IPS-18a (cell line): ENCODE data around the gene CYP2D6.

ENCODE experiments used
- H3K27ac ChIP-seq: one replicate; pipeline ENCODE4 v1.5.1; 2013; ENCODE audit warnings: low read length
- H3K27me3 ChIP-seq: one replicate; pipeline ENCODE4 v1.6.1; 2013; ENCODE audit warnings: mild to moderate bottlenecking, low read length; ENCODE audit not compliant: control insufficient read depth, insufficient read depth
- H3K36me3 ChIP-seq: one replicate; pipeline ENCODE4 v1.6.1; 2013; ENCODE audit warnings: low read depth, low read length; ENCODE audit not compliant: control insufficient read depth
- H3K4me1 ChIP-seq: one replicate; pipeline ENCODE4 v1.6.1; 2013; ENCODE audit warnings: low read depth, low read length; ENCODE audit not compliant: control insufficient read depth
- H3K4me3 ChIP-seq: one replicate; pipeline ENCODE4 v1.5.1; 2013; ENCODE audit warnings: low read length
- H3K9ac ChIP-seq: one replicate; pipeline ENCODE4 v1.6.1; 2013; ENCODE audit warnings: mild to moderate bottlenecking, low read length, moderate library complexity
- H3K9me3 ChIP-seq: one replicate; pipeline ENCODE4 v1.6.1; 2013; ENCODE audit warnings: low read depth, low read length; ENCODE audit not compliant: control insufficient read depth

CYP2D6 gene

GRCh38 chr22:42091455-42091782 is 39.2 kb downstream of the CYP2D6 start:
- no peak overlapping the region for H3K27ac ChIP-seq
- peaks cover 10% of the 10 kb centered on the region for H3K27me3 ChIP-seq
- H3K9ac ChIP-seq: peak overlapping the region; percentile 99
- H3K9me3 ChIP-seq: no peaks in the 10 kb centered on the region
- H3K36me3 ChIP-seq: peaks cover 8% of the 10 kb centered on the region
- peak overlapping the region; percentile 99 for H3K4me3 ChIP-seq
- H3K4me1 ChIP-seq: peaks cover 4% of the 10 kb centered on the region

- H3K4me3 ChIP-seq: peak within 1 kb of the TSS; percentile 99
Observed at GRCh38 chr22:42090596-42091454, 39.8 kb downstream of the CYP2D6 start, which contains the start of gene NDUFA6. TSS of gene NDUFA6 (minus strand) at chr22:42090772. CDS start at chr22:42090744, 28 bp downstream.

GRCh38 chr22:42086051-42086450 is 44.6 kb downstream of the CYP2D6 start:
- no peaks in the 10 kb centered on the region for H3K9me3 ChIP-seq
- H3K4me1 ChIP-seq: no peaks in the 10 kb centered on the region
- no peaks in the 10 kb centered on the region for H3K27me3 ChIP-seq
- H3K27ac ChIP-seq: no peak overlapping the region
- peaks cover 31% of the 10 kb centered on the region for H3K36me3 ChIP-seq
- no peak overlapping the region for H3K4me3 ChIP-seq
- H3K9ac ChIP-seq: no peak overlapping the region

More at GRCh38 chr22:42090596-42091454, 39.8 kb downstream of the CYP2D6 start, which contains the start of gene NDUFA6:
- Histone ChIP-seq H3K36me3 (peaks cover 14% of the 10 kb centered on the region), H3K9me3 (no peaks in the 10 kb centered on the region), H3K4me1 (peaks cover 4% of the 10 kb centered on the region), H3K27me3 (peaks cover 10% of the 10 kb centered on the region), H3K9ac (peak within 1 kb of the TSS; percentile 99), H3K27ac (peak within 1 kb of the TSS; percentile 95)

- peaks cover 31% of the 10 kb centered on the region for H3K36me3 ChIP-seq
- H3K27ac ChIP-seq: no peak overlapping the region
- no peak overlapping the region for H3K9ac ChIP-seq
- H3K9me3 ChIP-seq: no peaks in the 10 kb centered on the region
- H3K4me1 ChIP-seq: no peaks in the 10 kb centered on the region
- H3K4me3 ChIP-seq: no peak overlapping the region
- H3K27me3 ChIP-seq: no peaks in the 10 kb centered on the region
Observed at GRCh38 chr22:42084874-42085273, 45.7 kb downstream of the CYP2D6 start.

GRCh38 chr22:42083119-42083518 is 47.5 kb downstream of the CYP2D6 start:
- no peaks in the 10 kb centered on the region for H3K4me1 ChIP-seq
- peaks cover 31% of the 10 kb centered on the region for H3K36me3 ChIP-seq
- no peak overlapping the region for H3K27ac ChIP-seq

GRCh38 chr22:42080287-42080686 is 50.3 kb downstream of the CYP2D6 start:
- Histone ChIP-seq H3K9ac (peak overlapping the region; percentile 85), H3K36me3 (peaks cover 11% of the 10 kb centered on the region), H3K27ac (no peak overlapping the region), H3K9me3 (no peaks in the 10 kb centered on the region), H3K27me3 (no peaks in the 10 kb centered on the region), H3K4me1 (no peaks in the 10 kb centered on the region), H3K4me3 (peak overlapping the region; percentile 72)

More at GRCh38 chr22:42083119-42083518, 47.5 kb downstream of the CYP2D6 start:
- Histone ChIP-seq H3K4me3 (no peak overlapping the region), H3K9ac (no peak overlapping the region), H3K27me3 (no peaks in the 10 kb centered on the region), H3K9me3 (no peaks in the 10 kb centered on the region)

GRCh38 chr22:42079319-42080251 is 51.0 kb downstream of the CYP2D6 start, which contains the start of gene SMDT1:
TSS of gene SMDT1 (plus strand) at chr22:42079700. CDS start at chr22:42079769, 69 bp downstream.
- Histone ChIP-seq H3K27me3 (no peaks in the 10 kb centered on the region), H3K4me3 (peak within 1 kb of the TSS; percentile 72), H3K9me3 (no peaks in the 10 kb centered on the region), H3K4me1 (no peaks in the 10 kb centered on the region), H3K9ac (peak within 1 kb of the TSS; percentile 85), H3K36me3 (peaks cover 5% of the 10 kb centered on the region), H3K27ac (peak within 1 kb of the TSS; percentile 70)

GRCh38 chr22:42078469-42079318 is 51.9 kb downstream of the CYP2D6 start:
- H3K27ac ChIP-seq: peak overlapping the region; percentile 1
- H3K9ac ChIP-seq: peak overlapping the region; percentile 85
- no peaks in the 10 kb centered on the region for H3K4me1 ChIP-seq
- H3K36me3 ChIP-seq: peaks cover 4% of the 10 kb centered on the region
- H3K9me3 ChIP-seq: no peaks in the 10 kb centered on the region
- peak overlapping the region; percentile 72 for H3K4me3 ChIP-seq
- peaks cover 2% of the 10 kb centered on the region for H3K27me3 ChIP-seq

- no peak overlapping the region for H3K27ac ChIP-seq
- peaks cover 13% of the 10 kb centered on the region for H3K27me3 ChIP-seq
- peaks cover 3% of the 10 kb centered on the region for H3K36me3 ChIP-seq
- H3K9ac ChIP-seq: no peak overlapping the region
- no peaks in the 10 kb centered on the region for H3K9me3 ChIP-seq
- H3K4me3 ChIP-seq: no peak overlapping the region
- H3K4me1 ChIP-seq: no peaks in the 10 kb centered on the region
Observed at GRCh38 chr22:42077486-42078125, 53.0 kb downstream of the CYP2D6 start.

GRCh38 chr22:42076764-42077485 is 53.7 kb downstream of the CYP2D6 start:
- Histone ChIP-seq H3K27ac (no peak overlapping the region), H3K27me3 (peaks cover 14% of the 10 kb centered on the region), H3K4me1 (no peaks in the 10 kb centered on the region), H3K9me3 (no peaks in the 10 kb centered on the region), H3K36me3 (no peaks in the 10 kb centered on the region), H3K9ac (no peak overlapping the region), H3K4me3 (no peak overlapping the region)
